Ectodermal cell (in vitro differentiated cells): ENCODE results near the gene HSD11B1.

Experiments used
- H3K27ac ChIP-seq: 2 replicates; pipeline ENCODE4 v1.7.0; 2013; ENCODE audit warnings: mild to moderate bottlenecking, low read depth, low read length; ENCODE audit not compliant: insufficient read depth, poor library complexity, severe bottlenecking
- H3K27me3 ChIP-seq: 2 replicates; pipeline ENCODE4 v1.7.0; 2013; ENCODE audit warnings: mild to moderate bottlenecking, low read length; ENCODE audit not compliant: insufficient read depth, control insufficient read depth, poor library complexity, severe bottlenecking
- H3K36me3 ChIP-seq: one replicate; pipeline ENCODE4 v1.7.0; 2013; ENCODE audit warnings: low read length; ENCODE audit not compliant: control insufficient read depth, insufficient read depth
- H3K4me1 ChIP-seq: one replicate; pipeline ENCODE4 v1.7.0; 2013; ENCODE audit warnings: low read length; ENCODE audit not compliant: control insufficient read depth, insufficient read depth
- H3K4me3 ChIP-seq: 2 replicates; pipeline ENCODE4 v1.7.0; 2013; ENCODE audit warnings: low read depth, low read length, control low read depth; ENCODE audit not compliant: insufficient read depth
- H3K9me3 ChIP-seq: 2 replicates; pipeline ENCODE4 v1.7.0; 2013; ENCODE audit warnings: mild to moderate bottlenecking, low read length, moderate library complexity; ENCODE audit not compliant: control insufficient read depth
- WGBS, 2 experiments: methylation state at CpG; one replicate each; pipeline ENCODE4 v1.1.7; 2013; ENCODE audit warnings: missing lambda C conversion rate in 2 of 2; 5-methylcytosine and 5-hydroxymethylcytosine counted together

Gene HSD11B1

GRCh38 chr1:209767096-209767495 lies 62.5 kb downstream of the HSD11B1 start:
- Histone ChIP-seq H3K4me1 (no peaks in the 10 kb centered on the region), H3K27ac (no peak overlapping the region), H3K27me3 (no peaks in the 10 kb centered on the region), H3K9me3 (no peaks in the 10 kb centered on the region), H3K36me3 (no peaks in the 10 kb centered on the region), H3K4me3 (no peak overlapping the region)

DNA sequence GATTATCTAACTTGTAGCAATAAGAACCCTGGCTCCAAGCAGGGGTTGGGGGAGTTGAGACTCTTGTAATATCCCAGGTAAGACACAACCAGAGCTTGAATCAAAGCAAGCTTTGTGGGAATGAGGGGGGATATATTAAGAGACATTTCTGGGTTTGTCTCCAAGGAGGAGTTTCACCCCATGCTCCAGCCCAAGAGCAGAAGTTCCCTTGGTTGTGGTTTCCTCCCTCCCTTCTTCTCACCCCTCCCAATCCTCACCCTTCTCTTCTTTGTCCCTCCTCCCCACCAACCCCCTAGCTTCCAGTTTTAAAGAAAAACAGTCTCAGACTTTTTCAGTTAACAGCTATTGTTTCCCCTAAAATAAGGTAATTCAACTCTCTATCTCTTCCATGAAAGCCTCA lies 63.1 kb downstream of the HSD11B1 start:
- Histone ChIP-seq H3K36me3 (no peaks in the 10 kb centered on the region), H3K9me3 (no peaks in the 10 kb centered on the region), H3K27me3 (no peaks in the 10 kb centered on the region), H3K27ac (no peak overlapping the region), H3K4me1 (no peaks in the 10 kb centered on the region), H3K4me3 (no peak overlapping the region)

DNA sequence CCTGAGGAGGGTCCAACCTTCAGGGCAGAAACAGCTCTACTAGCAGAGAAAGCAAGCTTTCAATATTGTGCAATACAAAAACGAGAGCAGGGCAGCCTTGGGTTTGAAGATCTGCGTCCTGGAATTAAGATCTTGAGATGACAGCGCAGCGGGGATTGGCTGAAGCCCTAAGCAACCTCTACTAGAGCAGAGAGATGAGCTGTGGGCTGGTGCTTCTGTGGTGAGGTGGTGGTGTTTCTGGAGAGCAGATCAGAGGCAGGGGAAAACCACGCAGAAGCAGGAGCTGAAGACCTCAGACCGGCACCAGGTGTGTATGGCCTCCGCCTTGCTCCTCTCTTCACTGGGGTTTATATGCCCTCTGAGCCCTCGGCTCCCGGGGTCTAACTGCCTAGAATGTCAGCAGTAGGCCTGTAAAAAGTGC lies 63.7 kb downstream of the HSD11B1 start:
- H3K4me3 ChIP-seq = no peak overlapping the region
- H3K27ac ChIP-seq = no peak overlapping the region
- H3K4me1 ChIP-seq = no peaks in the 10 kb centered on the region
- no peaks in the 10 kb centered on the region for H3K9me3 ChIP-seq
- H3K27me3 ChIP-seq = no peaks in the 10 kb centered on the region
- 89 to 95% methylated on average over 9 of the region's 9 CpGs for WGBS, 2 experiments
- no peaks in the 10 kb centered on the region for H3K36me3 ChIP-seq

DNA sequence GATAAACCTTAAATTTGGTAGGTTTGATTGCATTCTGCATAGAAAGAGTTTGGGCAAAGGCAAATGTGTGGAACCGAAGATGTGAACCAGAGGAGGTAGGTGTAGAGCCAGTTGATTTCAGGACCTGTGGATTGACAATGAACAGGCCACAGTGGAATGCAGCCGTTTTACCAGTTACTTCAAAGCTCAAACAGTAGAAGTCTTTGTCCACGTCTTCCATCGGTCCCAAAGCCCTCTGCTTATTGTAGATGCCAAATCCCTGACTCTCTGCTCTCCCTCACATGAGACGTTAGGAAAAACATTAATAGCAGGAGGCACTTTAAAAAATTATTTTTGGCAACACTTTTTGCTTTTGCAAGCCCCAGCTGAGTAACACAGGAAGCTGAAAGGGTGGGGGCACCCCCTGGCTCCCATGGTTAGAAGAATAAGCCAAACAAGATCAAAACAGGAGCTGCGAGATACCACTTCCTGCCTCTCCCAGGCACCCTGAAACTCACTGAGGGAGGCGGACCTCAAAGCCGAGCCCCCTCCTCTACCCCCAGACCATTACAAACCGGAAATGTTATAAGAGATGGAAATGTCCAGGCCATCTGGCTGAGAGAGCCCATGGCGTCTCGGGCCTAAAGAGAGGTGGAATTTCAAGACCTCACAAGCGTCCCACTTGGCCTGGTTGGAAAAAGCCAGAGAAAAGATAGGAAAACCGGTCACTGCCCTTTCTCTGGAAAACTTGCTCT lies 64.7 kb downstream of the HSD11B1 start:
- Histone ChIP-seq H3K4me3 (no peak overlapping the region), H3K4me1 (no peaks in the 10 kb centered on the region), H3K36me3 (no peaks in the 10 kb centered on the region), H3K27me3 (no peaks in the 10 kb centered on the region), H3K9me3 (no peaks in the 10 kb centered on the region), H3K27ac (no peak overlapping the region)
- WGBS, 2 experiments = 88% methylated on average over 13 of the region's 13 CpGs

GRCh38 chr1:209769971-209770370 lies 65.3 kb downstream of the HSD11B1 start:
- Histone ChIP-seq H3K27me3 (no peaks in the 10 kb centered on the region), H3K9me3 (no peaks in the 10 kb centered on the region), H3K36me3 (no peaks in the 10 kb centered on the region), H3K4me3 (no peak overlapping the region), H3K27ac (no peak overlapping the region), H3K4me1 (no peaks in the 10 kb centered on the region)
- 86 to 90% methylated on average over 7 of the region's 7 CpGs for WGBS, 2 experiments

DNA sequence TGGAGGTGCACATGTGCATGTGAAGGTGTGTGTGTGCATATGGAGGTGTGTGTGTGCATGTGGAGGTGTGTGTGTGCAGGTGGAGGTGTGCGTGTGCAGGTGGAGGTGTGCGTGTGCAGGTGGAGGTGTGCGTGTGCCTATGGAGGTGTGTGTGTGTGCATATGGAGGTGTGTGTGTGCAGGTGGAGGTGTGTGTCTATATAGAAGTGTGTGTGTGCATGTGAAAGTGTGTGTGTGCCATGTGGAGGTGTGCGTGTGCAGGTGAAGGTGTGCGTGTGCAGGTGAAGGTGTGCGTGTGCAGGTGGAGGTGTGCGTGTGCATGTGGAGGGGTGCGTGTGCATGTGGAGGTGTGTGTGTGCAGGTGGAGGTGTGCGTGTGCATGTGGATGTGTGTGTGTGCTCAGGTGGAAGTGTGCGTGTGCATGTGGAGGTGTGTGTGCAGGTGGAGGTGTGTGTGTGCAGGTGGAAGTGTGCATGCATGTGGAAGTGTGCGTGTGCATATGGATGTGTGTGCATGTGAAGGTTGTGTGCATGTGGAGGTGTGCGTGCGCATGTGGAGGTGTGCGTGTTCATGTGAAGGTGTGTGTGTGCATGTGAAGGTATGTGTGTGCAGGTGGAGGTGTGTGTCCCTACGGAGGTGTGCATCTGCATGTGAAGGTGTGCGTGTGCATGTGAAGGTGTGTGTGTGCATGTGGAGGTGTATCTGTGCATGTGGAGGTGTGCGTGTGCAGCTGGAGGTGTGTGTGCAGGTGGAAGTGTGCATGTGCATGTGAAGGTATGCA lies 66.2 kb downstream of the HSD11B1 start:
- no peak overlapping the region for H3K27ac ChIP-seq
- no peak overlapping the region for H3K4me3 ChIP-seq
- no peaks in the 10 kb centered on the region for H3K9me3 ChIP-seq
- no peaks in the 10 kb centered on the region for H3K27me3 ChIP-seq
- H3K36me3 ChIP-seq = no peaks in the 10 kb centered on the region
- WGBS, 2 experiments = 92 to 93% methylated on average over 17 of the region's 17 CpGs
- H3K4me1 ChIP-seq = no peaks in the 10 kb centered on the region

DNA sequence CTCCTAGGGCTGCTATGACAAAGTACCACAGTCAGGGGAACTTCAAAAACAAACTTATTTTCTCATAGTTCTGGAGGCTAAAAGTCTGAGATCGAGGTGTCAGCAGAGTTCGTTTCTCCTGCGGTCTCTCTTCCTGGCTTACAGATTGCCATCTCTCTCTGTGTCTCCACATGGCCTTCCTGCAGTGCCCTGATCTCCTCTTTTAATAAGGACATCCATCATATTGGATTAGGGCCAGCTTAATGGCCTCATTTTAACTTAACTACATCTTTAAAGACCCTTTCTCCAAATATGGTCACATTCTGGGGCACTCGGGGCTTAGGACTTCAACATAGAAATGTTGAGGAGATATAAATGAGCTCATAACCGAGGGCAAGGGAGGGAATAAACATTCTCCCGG lies 67.5 kb downstream of the HSD11B1 start:
- Histone ChIP-seq H3K4me1 (no peaks in the 10 kb centered on the region), H3K36me3 (no peaks in the 10 kb centered on the region), H3K9me3 (no peaks in the 10 kb centered on the region), H3K4me3 (no peak overlapping the region), H3K27me3 (no peaks in the 10 kb centered on the region), H3K27ac (no peak overlapping the region)
- 91 to 92% methylated on average over 6 of the region's 6 CpGs for WGBS, 2 experiments

GRCh38 chr1:209774592-209774991 lies 69.9 kb downstream of the HSD11B1 start:
- Histone ChIP-seq H3K4me3 (no peak overlapping the region), H3K27me3 (no peaks in the 10 kb centered on the region), H3K9me3 (no peaks in the 10 kb centered on the region), H3K4me1 (no peaks in the 10 kb centered on the region), H3K36me3 (no peaks in the 10 kb centered on the region), H3K27ac (no peak overlapping the region)
- 89 to 90% methylated on average over 1 of the region's 1 CpG for WGBS, 2 experiments

DNA sequence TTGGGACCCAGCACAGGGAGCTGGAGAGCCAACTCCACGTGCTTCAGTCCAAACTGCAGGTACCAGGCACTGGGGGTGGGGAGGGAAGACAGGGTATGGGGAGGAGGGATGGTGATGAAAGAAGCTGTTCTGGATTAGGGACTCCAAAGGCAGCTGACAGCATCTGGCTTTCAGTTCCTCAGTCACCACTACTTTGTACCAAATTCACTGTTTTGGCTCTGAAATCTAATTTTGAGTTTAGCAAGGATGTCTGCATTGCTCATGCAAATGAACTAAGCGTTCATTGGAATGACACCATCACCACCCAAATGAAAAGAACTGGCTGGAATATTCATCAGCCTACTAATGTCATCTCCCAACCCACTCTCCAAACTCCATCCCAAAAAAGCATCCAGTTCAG lies 71.0 kb downstream of the HSD11B1 start:
- H3K36me3 ChIP-seq = no peaks in the 10 kb centered on the region
- WGBS, 2 experiments = 64 to 65% methylated on average over 2 of the region's 2 CpGs
- H3K4me3 ChIP-seq = no peak overlapping the region
- no peaks in the 10 kb centered on the region for H3K4me1 ChIP-seq
- no peaks in the 10 kb centered on the region for H3K9me3 ChIP-seq
- H3K27me3 ChIP-seq = no peaks in the 10 kb centered on the region
- H3K27ac ChIP-seq = no peak overlapping the region

- H3K4me1 ChIP-seq = no peaks in the 10 kb centered on the region
Observed at GRCh38 chr1:209777587-209777986, 72.9 kb downstream of the HSD11B1 start.

More at GRCh38 chr1:209777587-209777986, 72.9 kb downstream of the HSD11B1 start:
- H3K4me3 ChIP-seq = no peak overlapping the region
- no peaks in the 10 kb centered on the region for H3K9me3 ChIP-seq
- no peaks in the 10 kb centered on the region for H3K36me3 ChIP-seq
- no peak overlapping the region for H3K27ac ChIP-seq
- WGBS, 2 experiments = 91 to 97% methylated on average over 2 of the region's 2 CpGs
- no peaks in the 10 kb centered on the region for H3K27me3 ChIP-seq
